ENCODE results near the gene RAB3IL1.
A peak's percentile ranks its signal among the peaks of the same experiment; 100 is the strongest.

The RAB3IL1 gene, protein sequence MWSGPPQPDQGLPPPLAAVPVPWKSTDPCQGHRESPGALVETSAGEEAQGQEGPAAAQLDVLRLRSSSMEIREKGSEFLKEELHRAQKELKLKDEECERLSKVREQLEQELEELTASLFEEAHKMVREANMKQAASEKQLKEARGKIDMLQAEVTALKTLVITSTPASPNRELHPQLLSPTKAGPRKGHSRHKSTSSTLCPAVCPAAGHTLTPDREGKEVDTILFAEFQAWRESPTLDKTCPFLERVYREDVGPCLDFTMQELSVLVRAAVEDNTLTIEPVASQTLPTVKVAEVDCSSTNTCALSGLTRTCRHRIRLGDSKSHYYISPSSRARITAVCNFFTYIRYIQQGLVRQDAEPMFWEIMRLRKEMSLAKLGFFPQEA

DNA sequence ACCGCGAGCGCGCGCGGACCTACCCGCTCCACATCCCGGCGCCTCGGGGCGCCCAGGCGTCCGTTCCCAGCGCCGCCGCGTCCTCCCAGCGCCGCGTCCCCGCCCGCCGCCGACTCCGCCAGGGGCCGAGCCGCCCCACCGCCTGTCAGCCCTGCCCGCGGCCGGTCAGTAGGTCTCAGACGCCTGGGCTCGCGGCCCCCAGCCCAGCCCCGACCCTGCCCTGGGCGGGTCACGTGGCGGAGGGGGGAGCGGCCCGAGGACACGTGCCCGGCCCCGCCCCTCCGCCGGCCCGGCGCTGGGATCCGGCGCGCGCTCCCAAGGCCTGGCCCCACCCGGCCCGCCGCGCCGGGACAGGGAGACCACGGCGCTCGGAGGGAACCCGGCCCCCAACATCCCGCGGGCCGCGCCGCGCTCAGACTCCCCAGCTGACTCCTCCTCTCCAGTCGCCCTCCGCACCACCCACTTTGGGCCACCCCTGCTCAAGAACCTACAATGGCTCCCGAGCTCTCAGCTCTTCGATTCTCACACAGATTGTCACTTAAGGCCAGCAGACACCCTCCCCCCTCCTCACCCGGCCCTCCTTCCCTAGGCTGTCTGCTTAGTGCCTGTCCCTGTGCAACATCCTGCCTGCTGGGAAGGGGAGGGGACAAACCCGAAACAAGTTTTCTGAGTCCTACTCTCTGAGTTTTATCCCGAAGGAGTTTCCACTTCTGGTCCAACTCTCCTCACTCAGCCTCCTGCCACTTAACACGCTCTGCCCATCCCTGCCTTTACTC lies at the start of gene RAB3IL1:
Gene RAB3IL1, minus strand, starts transcription at position 233 of the 776 bp plus-strand sequence. Its CDS starts 199 bp downstream, at position 34.
- peak; percentile 58 for DNase-seq (ENCODE audit: low spot score)

DNA sequence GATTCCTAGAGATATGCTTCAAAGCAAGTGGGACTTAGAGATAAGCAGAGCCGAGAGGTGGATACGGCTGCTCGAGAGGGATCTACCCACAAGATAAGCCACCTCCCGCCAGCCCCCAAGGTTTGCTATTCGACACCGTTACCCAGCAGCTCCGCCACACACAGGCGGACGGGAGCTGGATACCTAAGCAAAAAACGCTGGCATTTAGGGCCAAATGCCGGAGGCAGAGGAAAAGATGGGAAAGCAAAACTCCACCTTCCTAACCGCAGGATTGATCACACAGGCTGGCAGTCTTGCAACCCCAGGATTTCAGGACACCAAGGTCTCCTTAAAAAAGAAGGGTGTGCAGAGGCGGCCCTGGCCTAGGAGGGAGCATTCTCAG lies 49.4 kb upstream of the RAB3IL1 start:
- DNase-seq (ENCODE audit: low spot score) = peak; percentile 21

DNA sequence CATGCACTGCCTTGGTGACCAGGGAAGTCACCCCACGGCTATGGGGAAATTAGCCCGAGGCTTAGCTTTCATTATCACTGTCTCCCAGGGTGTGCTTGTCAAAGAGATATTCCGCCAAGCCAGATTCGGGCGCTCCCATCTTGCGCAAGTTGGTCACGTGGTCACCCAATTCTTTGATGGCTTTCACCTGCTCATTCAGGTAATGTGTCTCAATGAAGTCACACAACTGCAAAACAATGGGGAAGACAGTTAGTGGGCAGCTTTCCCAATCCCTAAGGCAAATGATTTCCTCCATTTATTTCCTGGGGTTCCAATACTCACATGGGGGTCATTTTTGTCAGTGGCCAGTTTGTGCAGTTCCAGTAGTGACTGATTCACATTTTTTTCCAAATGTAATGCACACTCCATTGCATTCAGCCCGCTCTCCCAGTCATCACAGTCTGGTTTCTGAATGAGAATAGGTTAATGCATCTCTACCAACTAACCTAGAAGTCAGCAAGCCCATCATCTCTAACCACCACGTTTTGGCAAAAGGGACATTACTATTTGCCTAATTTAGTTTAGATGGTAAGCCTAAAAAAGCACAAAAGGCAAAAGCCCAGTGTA lies 47.4 kb upstream of the RAB3IL1 start:
- peak; percentile 53 for DNase-seq (ENCODE audit: low spot score)

DNA sequence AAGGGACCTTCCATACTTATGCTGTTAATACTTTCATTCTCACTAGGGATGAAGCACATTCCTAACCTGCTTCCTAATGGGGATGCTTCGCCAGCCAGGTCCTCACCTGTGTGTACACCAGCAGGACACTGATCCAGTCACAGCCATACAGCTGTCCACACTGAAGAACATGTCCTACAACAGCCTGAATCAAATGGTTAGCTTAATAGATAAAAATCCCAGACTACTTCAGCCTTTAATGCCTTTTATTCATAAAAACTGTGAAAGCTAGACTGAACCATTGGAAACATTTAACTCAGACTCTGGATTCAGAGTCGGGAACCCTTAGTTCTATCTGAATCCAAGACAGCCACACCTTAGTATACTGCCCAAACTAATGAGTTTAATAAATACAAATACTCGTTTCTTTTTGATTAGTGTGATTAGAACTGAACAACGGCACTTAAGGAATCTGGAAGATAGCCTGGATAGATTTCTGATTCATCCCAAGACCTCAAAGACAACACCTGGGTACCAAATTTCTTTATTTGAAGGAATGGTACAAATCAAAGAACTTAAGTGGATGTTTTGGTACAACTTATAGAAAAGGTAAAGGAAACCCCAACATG lies 46.8 kb upstream of the RAB3IL1 start:
- DNase-seq (ENCODE audit: low spot score) = peak; percentile 81

DNA sequence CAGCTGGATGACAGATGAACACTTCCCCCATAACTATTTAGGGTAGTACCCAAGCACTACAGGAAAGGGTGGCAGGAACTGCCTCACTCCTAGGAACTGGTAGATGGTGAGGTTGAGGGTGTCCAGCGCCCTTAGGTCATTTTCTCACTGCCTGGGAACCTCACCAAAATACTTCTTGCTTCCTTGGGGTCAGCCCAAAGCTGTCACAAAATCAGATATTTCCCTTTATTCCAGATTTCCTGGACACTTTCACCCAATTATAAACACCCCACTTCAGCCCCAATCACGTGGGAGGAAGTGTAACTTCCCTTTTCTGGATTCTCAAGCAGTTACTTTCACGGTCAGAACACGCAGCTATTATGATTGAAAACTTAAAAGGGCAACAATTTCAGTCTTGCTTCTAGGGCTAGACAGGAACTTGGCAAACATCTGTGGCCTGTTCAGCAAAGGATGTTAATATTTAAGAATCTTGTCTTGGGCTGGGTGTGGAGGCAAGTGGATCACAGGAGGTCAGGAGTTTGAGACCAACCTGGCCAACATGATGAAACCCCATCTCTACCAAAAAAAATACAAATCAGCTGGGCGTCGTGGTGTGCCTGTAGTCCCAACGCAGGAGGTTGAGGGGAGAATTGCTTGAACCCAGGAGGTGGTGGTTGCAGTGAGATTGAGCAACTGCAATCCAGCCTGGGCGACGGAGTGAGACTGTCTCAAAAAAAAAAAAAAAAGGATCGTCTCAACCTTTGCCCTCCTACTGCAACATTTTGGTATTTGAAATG lies 46.1 kb upstream of the RAB3IL1 start:
- DNase-seq (ENCODE audit: low spot score) = peak; percentile 73

DNA sequence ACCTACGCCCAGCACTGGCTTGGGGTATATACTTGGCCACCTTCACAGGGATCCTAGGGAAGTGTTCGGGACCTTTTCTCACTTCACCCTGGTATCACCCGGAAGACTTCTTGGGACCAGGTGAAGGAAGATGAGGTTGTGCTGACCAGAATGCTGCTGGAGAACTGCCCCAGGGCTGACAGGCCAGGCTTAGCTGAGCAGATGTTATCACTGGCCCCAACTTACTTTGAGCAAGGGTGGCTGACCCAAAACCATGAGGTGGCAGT lies 45.6 kb upstream of the RAB3IL1 start:
- DNase-seq (ENCODE audit: low spot score) = peak; percentile 65

DNA sequence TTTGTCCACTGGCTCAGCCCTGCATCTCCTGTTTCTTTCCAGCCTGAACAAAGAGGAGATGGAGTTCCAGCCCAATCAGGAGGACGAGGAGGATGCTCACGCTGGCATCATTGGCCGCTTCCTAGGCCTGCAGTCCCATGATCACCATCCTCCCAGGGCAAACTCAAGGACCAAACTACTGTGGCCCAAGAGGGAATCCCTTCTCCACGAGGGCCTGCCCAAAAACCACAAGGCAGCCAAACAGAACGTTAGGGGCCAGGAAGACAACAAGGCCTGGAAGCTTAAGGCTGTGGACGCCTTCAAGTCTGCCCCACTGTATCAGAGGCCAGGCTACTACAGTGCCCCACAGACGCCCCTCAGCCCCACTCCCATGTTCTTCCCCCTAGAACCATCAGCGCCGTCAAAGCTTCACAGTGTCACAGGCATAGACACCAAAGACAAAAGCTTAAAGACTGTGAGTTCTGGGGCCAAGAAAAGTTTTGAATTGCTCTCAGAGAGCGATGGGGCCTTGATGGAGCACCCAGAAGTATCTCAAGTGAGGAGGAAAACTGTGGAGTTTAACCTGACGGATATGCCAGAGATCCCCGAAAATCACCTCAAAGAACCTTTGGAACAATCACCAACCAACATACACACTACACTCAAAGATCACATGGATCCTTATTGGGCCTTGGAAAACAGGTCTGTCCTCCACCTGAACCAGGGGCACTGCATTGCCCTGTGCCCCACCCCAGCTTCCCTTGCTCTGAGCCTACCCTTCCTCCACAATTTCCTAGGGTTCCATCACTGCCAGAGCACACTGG lies 45.0 kb upstream of the RAB3IL1 start:
- no peak for DNase-seq (ENCODE audit: low spot score)

DNA sequence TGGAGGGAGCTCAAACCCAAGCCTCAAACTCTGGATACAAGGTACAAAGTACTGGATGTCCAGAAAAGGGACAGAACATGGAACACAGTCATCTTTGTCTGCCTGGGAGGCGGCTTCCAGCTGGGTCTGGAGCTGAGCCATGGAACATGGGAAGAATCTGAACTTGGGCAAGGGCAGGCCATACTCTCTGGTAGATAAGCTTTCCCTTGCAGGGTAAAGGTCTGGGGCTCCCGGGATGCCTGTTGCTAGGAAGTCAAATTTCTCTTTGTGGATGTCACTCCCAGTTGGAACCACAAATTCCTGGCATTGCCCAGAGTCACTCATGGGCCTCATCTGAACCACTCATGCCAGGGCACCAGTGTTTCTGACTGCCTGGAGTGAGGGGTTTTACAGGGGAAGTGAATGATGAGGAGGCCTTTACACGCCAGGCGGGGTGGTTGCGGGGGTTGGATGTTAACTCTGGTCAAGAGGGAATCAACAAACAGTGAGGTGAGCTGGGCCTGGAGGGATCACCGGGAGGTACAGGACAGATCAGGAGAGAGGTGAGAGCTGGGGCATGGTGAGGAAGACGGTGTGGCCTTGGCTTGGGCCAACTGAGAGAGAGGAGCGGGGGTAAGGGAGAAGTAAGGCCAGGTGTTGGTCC lies 44.3 kb upstream of the RAB3IL1 start:
- DNase-seq (ENCODE audit: low spot score) = peak; percentile 85

DNA sequence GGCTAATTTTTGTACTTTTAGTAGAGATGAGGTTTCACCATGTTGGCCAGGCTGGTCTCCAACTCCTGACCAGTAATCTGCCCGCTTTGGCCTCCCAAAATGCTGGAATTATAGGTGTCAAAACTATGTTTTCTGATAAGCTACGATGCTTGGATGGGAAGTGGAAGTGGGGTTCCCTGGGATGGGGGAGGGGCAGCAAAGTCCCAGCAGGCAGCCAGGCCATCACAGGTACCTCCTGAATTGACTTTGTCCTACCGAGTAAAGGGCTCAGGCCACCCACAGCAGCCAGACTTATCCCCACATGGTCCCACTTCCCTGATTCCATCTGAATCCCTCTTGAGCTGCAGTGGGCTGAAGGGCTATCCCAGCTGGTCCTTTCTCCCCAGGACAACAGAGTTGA lies 43.2 kb upstream of the RAB3IL1 start:
- no peak for DNase-seq (ENCODE audit: low spot score)

DNA sequence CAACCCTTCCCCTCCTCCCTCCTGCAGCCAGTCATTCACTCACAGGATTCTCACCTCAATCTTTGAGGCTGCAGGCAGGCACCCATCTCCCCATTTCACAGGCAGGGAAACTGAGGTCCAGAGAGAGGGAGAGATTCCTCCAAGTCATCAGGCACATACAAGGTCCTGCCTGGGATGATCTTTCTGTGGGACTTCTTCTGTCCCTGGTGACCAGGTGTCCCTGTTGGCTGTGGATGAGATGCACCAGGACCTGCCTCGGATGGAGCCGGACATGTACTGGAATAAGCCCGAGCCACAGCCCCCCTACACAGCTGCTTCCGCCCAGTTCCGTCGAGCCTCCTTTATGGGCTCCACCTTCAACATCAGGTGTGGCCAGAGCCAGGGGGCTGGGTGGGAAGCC lies 42.3 kb upstream of the RAB3IL1 start:
- no peak for DNase-seq (ENCODE audit: low spot score)

DNA sequence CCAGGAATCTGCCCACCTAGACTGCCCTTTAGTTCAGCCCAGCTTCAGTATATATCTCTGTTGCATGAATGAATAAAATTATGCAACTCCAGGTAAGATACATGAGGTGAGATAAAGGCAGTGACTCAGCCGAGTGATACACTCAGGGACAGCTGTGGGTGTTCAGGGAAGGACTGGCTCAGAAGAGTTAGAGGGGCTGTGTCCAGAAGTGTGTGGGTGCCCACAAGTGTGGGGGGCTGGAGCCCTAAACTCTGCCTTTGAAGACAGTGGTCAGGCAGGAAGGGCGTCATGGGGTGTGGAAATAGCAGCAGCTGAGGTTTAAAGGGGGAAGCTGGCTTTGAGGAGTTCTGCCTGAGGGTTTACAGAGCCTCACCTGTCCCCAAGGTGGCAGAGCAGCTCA lies 41.7 kb upstream of the RAB3IL1 start:
- DNase-seq (ENCODE audit: low spot score) = peak; percentile 63

DNA sequence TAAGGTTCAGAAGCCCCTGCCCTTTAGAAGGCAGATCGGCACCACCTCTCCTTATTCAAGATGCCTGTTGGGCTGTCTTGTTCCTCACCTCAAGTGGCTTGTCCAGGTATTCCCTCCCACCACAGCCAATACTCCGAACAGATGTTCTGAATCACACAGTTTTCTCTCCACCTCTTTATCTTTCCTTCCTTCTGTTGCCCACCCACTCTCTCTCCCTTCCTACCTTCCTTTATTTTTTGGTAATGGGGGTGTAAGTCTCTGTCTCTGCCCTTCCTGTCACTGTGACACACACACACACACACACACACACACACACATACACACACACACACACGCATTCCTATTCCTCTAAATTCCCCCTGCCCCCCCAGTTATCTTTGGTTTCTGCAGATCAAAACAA lies 41.2 kb upstream of the RAB3IL1 start:
- DNase-seq (ENCODE audit: low spot score) = no peak

DNA sequence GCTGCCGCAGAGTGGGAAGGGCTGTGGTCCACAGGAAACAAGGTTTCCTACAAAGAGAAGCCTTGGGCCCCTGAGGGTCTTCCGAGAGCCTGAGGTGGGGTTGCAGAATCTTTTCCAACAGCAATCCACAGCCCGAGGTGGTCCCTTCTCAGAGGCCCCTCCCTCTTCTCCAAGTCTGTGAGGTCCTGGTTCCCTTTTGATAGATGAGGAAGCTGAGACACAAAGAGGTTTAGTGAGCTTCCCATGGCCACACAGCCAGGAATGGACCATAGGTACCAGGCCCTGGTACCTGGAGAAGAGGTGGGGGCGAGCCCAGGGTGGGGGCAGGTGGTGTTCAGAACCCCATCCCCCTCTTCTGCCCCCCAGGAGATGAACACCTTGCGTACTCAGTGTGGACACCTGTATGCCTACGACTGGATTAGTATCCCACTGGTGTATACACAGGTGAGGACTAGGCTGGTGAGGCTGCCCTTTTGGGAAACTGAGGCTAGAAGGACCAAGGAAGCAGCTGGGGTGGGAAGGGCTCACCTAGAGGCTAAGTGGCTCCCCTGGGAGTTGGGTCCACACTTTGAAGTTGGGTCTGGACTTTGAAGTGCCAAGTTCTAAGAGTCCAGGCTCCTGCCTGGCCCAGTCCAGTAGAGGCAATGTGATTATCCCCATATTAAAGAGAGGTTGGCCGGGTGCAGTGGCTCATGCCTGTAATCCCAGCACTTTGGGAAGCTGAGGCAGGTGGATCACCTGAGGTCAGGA lies 39.8 kb upstream of the RAB3IL1 start:
- DNase-seq (ENCODE audit: low spot score) = no peak

DNA sequence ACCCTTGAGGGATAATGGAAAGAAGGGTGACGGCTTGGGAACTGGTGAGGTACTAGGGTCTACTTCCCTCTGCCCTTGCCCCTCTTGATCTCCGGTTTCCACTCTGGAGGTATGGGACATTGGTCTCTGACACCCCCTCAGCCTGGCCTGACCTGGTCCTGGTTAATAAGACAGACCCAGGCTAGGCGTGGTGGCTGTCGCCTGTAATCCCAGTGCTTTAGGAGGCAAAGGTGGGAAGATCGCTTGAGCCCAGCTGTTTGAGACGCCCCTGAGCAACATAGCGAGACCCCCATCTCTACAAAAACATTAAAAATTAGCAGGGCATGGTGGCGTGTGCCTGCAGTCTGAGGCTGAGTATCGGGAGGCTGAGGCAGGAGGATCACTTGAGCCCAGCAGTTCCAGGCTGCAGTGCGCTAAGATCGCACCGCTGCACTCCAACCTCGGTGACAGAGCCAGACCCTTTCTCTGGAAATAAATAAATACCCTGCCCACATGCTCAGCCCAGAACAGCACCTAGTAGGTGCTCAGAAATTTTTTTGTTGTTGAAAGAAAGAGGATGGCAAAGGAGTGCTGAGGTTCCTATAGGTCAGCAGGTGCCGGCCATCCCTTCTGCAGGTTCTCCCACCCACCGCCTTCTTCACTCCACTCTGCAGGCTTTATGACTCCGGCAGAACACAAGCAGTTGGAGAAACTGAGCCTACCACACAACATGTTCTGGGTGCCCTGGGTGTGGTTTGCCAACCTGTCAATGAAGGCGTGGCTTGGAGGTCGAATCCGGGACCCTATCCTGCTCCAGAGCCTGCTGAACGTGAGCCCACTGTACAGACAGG lies 39.0 kb upstream of the RAB3IL1 start:
- no peak for DNase-seq (ENCODE audit: low spot score)

DNA sequence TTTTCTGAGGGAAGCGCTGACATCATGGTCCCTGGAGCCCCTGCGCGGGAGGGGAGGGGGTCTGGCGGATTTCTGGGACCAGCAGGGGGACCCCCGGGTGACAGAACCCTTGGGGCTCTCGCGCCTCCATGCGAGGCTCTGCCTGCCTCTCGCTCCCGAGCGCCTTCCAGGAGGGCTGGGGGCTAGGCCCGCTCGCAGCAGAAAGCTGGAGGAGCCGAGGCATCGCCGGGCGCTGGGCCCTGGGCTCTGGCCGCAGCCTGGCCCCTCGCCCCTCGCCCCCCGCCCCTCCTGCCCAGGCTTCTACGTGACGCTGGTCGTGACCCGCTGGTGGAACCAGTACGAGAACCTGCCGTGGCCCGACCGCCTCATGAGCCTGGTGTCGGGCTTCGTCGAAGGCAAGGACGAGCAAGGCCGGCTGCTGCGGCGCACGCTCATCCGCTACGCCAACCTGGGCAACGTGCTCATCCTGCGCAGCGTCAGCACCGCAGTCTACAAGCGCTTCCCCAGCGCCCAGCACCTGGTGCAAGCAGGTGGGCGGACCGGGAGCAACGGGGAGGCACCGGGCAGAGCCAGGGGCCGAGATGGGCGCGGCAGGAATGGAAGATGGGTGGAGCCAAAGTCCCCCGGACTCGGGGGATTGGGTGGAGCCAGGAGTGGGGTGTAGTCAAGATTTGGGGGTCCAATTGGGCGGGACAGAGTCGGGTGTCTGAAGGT lies 38.2 kb upstream of the RAB3IL1 start:
- no peak for DNase-seq (ENCODE audit: low spot score)

DNA sequence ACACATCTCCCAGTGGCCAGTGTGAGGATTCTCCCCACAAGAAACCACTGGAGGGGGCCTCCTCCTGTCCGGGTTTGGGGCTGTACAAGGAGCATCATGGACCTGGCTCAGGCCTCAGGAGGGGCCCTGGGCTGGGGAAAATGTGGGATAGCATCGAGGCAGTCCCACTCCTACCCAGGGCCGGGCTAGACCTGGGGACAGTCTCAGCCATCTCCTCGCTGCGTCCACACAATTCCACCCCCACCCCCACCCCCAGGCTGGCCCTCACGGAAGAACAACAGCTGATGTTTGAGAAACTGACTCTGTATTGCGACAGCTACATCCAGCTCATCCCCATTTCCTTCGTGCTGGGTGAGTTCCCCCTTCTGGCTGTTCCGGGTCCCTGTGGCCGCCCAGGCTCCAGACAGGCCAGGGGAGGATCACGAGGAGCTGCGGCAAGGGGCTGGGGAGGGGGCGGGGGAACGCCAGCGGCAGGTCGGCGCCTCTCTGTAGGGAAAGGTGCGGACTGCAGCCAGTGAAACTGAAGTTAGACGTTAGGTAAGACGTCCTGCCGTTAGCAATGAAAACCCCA lies 37.6 kb upstream of the RAB3IL1 start:
- DNase-seq (ENCODE audit: low spot score) = no peak

DNA sequence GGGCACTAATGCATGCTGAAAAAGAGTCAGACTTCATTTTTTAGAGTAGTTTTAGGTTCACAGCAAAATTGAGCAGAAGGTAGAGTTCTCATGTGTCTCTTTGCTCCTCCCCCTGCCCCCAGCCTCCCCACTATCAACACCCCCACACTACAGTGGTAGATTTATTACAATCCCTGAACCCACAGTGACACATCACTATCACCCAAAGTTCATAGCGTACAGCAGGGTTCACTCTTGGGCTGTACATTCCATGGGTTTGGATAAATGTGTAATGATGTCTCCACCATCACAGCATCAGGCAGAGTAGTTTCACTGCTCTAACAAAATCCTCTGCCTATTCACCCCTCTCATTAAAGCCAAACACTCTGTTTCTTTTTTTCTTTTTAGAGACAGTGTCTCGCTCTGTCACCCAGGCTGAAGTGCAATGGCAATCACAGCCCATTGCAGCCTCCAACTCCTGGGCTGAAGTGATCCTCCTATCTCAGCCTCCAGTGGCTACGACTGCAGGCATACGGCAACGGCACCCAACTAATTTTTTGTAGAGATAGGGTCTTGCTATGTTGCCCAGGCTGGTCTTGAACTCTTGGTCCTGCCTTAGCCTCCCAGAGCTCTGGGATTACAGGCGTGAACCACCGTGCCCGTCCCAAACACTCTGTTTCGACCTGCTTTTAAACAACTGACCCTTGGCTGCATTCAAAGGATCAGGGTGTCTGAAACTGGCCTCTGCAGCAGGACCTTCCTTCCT lies 36.9 kb upstream of the RAB3IL1 start:
- DNase-seq (ENCODE audit: low spot score) = no peak

Measured in LoVo (cell line).